Endodermal cell (in vitro differentiated cells): ENCODE measurements around the gene RPS15. TPM values are rescaled to one million over a fixed set of nuclear protein-coding genes. Genes with fewer than 3 reads are reported as not detected.

Source experiments
- DNase-seq: peaks from one replicate; pipeline ENCODE4 v3.0.0-alpha.2; 2017
- H3K27ac ChIP-seq: 2 replicates; pipeline ENCODE4 v1.5.1; 2013; ENCODE audit warnings: mild to moderate bottlenecking, low read depth, low read length, moderate library complexity
- H3K27me3 ChIP-seq: 2 replicates; pipeline ENCODE4 v1.6.1; 2013; ENCODE audit warnings: mild to moderate bottlenecking, low read length, moderate library complexity; ENCODE audit not compliant: insufficient read depth, control insufficient read depth, poor library complexity, severe bottlenecking
- H3K36me3 ChIP-seq: 2 replicates; pipeline ENCODE4 v1.7.0; 2013; ENCODE audit warnings: mild to moderate bottlenecking, low read length, moderate library complexity; ENCODE audit not compliant: control insufficient read depth, insufficient read depth
- H3K4me1 ChIP-seq: one replicate; pipeline ENCODE4 v1.7.0; 2013; ENCODE audit warnings: low read length; ENCODE audit not compliant: control insufficient read depth, insufficient read depth
- H3K4me3 ChIP-seq: 2 replicates; pipeline ENCODE4 v1.5.1; 2013; ENCODE audit warnings: mild to moderate bottlenecking, low read length, moderate library complexity
- H3K9ac ChIP-seq: 2 replicates; pipeline ENCODE4 v1.6.1; 2013; ENCODE audit warnings: mild to moderate bottlenecking, low read length, moderate library complexity; ENCODE audit not compliant: poor library complexity, severe bottlenecking; ENCODE audit errors: extremely low read depth
- H3K9me3 ChIP-seq: 2 replicates; pipeline ENCODE4 v1.6.1; 2013; ENCODE audit warnings: mild to moderate bottlenecking, low read length, moderate library complexity; ENCODE audit not compliant: control insufficient read depth
- H3K27ac Mint-ChIP-seq: 2 replicates; pipeline ENCODE4 v1.8.0; 2020; ENCODE audit warnings: mixed read lengths
- H3K27me3 Mint-ChIP-seq: 2 replicates; pipeline ENCODE4 v1.8.0; 2021; ENCODE audit warnings: mild to moderate bottlenecking, mixed read lengths; ENCODE audit not compliant: insufficient read depth
- H3K36me3 Mint-ChIP-seq: 2 replicates; pipeline ENCODE4 v1.8.0; 2020; ENCODE audit warnings: low read depth, mixed read lengths
- H3K4me1 Mint-ChIP-seq: 2 replicates; pipeline ENCODE4 v1.8.0; 2020; ENCODE audit warnings: mixed read lengths
- H3K4me3 Mint-ChIP-seq: 2 replicates; pipeline ENCODE4 v1.8.0; 2020; ENCODE audit warnings: mild to moderate bottlenecking, moderate library complexity, mixed read lengths
- H3K9me3 Mint-ChIP-seq: 2 replicates; pipeline ENCODE4 v1.8.0; 2020; ENCODE audit warnings: mild to moderate bottlenecking, mixed read lengths
- CTCF ChIP-seq: fragments of 200-600 bp; sonication (generic); conservative IDR thresholded peaks from 2 replicates; pipeline ENCODE4 v1.5.0; 2021; ENCODE audit warnings: antibody characterized with exemption, mild to moderate bottlenecking
- whole genome bisulfite sequencing, 2 experiments: methylation state at CpG; one replicate each; pipeline versions ENCODE4 v1.1.5 to v1.1.7; 2013; ENCODE audit warnings: missing lambda C conversion rate in 2 of 2, mixed read lengths in 1 of 2; ENCODE audit not compliant: insufficient coverage in 1 of 2, insufficient read length in 1 of 2; 5-methylcytosine and 5-hydroxymethylcytosine counted together
- total RNA-seq, 2 donors: library from RNA; stranded (reverse); fragmentation: NEBNext Ultra II Directional in 1 of 2; extraction: Animal tissue kit (Norgen Biotek cat#: 25700) in 1 of 2; gene quantifications; 2 replicates in 1 of 2; 3 replicates in 1 of 2; pipeline ENCODE4 v1.2.1, GENCODE V29; 2021

Gene RPS15
- total RNA-seq, 2 donors from 2014 or later: 1,298 to 1,321 TPM

- no peak for TF ChIP-seq CTCF
- Mint-ChIP-seq H3K9me3 (no peaks in the 10 kb centered on the region), H3K36me3 (peaks cover 36% of the 10 kb centered on the region), H3K4me3 (no peak overlapping the region), H3K4me1 (peaks cover 3% of the 10 kb centered on the region), H3K27ac (no peak overlapping the region), H3K27me3 (no peaks in the 10 kb centered on the region)
- no peaks in the 10 kb centered on the region for H3K27me3 ChIP-seq
- no peak overlapping the region for H3K4me3 ChIP-seq
- no peaks in the 10 kb centered on the region for H3K4me1 ChIP-seq
- no peak for DNase-seq
- no peak overlapping the region for H3K27ac ChIP-seq
- no peak overlapping the region for H3K9ac ChIP-seq
- H3K36me3 ChIP-seq: peaks cover 42% of the 10 kb centered on the region
- WGBS, 2 experiments: 96 to 97% methylated on average over 34 to 39 of the region's 39 CpGs
- no peaks in the 10 kb centered on the region for H3K9me3 ChIP-seq
Observed at GRCh38 chr19:1434577-1435060, 3.6 kb upstream of the RPS15 start.

- 90 to 95% methylated on average over 14 to 21 of the region's 21 CpGs for WGBS, 2 experiments
- H3K4me3 Mint-ChIP-seq: no peak overlapping the region
- H3K36me3 Mint-ChIP-seq: peaks cover 39% of the 10 kb centered on the region
- no peak overlapping the region for H3K27ac Mint-ChIP-seq
- Histone ChIP-seq H3K27me3 (no peaks in the 10 kb centered on the region), H3K27ac (no peak overlapping the region), H3K9ac (no peak overlapping the region), H3K9me3 (no peaks in the 10 kb centered on the region), H3K4me1 (no peaks in the 10 kb centered on the region), H3K36me3 (peaks cover 40% of the 10 kb centered on the region), H3K4me3 (no peak overlapping the region)
- no peak for DNase-seq
- no peaks in the 10 kb centered on the region for H3K9me3 Mint-ChIP-seq
- H3K4me1 Mint-ChIP-seq: peaks cover 7% of the 10 kb centered on the region
- no peaks in the 10 kb centered on the region for H3K27me3 Mint-ChIP-seq
- TF ChIP-seq CTCF: no peak
Observed at GRCh38 chr19:1435378-1435989, 2.7 kb upstream of the RPS15 start.

GRCh38 chr19:1437609-1438008 lies 587 bp upstream of the RPS15 start:
- no peaks in the 10 kb centered on the region for H3K9me3 ChIP-seq
- Mint-ChIP-seq H3K9me3 (no peaks in the 10 kb centered on the region), H3K4me3 (peak overlapping the region; percentile 95), H3K4me1 (peaks cover 8% of the 10 kb centered on the region), H3K27me3 (no peaks in the 10 kb centered on the region), H3K27ac (peak overlapping the region; percentile 99), H3K36me3 (peaks cover 48% of the 10 kb centered on the region)
- no peaks in the 10 kb centered on the region for H3K27me3 ChIP-seq
- no peak overlapping the region for H3K27ac ChIP-seq
- WGBS, 2 experiments: 91 to 97% methylated on average over 5 to 7 of the region's 8 CpGs
- no peak for DNase-seq
- H3K9ac ChIP-seq: no peak overlapping the region
- H3K36me3 ChIP-seq: peaks cover 48% of the 10 kb centered on the region
- peak overlapping the region; percentile 92 for H3K4me3 ChIP-seq
- TF ChIP-seq CTCF: no peak
- no peaks in the 10 kb centered on the region for H3K4me1 ChIP-seq
